HG03175 (cell line): ENCODE measurements around the gene KCNH2.

Source experiments
- ATAC-seq: cut with Tn5 transposase; IDR thresholded peaks from one replicate; pipeline ENCODE4 v1.9.1; 2021; ENCODE audit warnings: mild to moderate bottlenecking, moderate library complexity; ENCODE audit not compliant: unreplicated experiment

The KCNH2 gene

DNA sequence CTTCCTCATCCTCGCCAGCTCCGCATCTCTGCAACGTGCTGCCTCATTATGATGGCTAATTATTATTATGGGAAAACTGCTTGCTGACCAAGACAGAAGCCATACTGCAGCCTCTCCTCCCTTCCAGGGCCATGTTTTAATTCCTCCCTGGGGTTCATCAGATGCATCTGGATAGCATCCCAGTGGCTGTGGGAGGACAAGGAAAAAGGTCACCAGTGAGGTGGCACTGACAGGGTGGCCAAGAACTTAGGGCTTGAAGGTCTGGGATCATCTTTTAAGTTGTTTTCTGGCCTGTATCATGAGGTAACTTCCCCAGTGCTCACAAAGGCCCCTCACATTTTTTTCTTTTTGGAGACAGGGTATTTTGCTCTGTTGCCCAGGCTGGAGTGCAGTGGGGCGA lies 39.6 kb downstream of the KCNH2 start:
- ATAC-seq: no peak

DNA sequence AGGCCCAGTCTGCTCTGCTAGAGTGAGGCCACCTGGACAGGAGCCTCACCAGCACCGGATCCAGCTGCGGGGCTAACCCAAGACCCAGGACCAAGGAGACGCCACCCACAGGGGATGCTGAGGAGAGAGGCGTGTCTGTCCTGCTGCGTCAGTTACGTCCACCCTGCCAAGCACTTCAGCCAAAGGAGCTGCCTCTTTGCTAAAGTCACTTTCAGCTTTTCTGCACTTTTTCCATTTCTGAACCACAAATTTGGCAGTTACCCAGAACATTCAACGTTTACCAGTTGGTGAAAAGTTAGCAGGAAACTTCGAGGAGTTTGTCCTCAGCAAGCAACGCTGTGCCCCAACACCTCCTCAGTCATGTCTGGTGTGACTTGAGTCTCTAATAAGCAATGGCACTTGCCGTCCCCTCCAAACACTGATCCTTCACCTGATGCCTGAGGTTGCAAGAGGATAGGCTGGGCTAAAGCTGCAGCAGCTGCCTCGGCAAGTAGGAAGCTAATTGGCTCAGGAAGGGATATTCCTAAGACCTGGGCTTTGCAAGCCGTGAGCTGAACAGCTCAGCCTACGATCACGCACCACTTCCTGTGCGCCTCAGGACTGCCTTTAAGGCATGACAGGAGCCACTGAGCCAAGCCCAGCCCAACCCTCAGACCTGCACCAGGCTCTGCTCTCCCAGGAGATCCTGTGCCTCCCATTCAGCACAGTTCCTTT lies 40.1 kb downstream of the KCNH2 start:
- no peak for ATAC-seq

DNA sequence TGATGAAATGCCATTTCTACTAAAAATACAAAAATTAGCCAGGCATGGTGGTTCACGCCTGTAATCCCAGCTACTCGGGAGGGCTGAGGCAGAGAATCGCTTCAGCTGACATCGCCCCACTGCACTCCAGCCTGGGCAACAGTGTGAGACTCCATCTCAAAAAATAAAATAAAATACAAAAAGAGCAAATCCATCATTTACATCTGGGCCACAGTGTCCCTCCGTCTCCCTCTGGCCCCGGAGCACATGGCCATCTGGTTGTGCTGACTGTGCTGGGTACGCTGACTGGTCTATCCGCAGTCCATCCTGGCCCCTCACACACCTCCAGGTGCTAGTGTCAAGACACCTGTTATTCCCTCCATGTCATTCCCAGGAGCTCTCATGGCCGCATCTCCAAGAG lies 42.1 kb downstream of the KCNH2 start:
- no peak for ATAC-seq

DNA sequence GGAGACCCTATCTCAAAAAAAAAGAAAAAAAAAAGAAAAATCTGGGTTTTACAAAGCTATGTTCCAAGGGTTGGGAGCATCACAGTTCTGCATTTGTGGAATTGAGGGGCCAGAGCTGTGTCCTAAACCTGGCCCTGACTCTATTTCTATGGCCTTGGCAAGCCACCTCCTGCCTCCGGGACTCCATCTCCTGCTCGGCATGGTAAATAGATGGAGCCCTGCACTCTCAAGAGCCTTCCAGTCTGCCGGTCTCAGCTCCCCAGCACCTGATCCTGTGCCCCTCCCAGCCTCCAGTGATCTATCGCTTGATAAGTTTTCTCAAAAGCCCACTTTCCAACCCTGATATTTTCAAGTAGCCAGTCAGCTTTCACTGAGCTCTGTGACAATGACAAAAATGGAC lies 43.0 kb downstream of the KCNH2 start:
- ATAC-seq: no peak

DNA sequence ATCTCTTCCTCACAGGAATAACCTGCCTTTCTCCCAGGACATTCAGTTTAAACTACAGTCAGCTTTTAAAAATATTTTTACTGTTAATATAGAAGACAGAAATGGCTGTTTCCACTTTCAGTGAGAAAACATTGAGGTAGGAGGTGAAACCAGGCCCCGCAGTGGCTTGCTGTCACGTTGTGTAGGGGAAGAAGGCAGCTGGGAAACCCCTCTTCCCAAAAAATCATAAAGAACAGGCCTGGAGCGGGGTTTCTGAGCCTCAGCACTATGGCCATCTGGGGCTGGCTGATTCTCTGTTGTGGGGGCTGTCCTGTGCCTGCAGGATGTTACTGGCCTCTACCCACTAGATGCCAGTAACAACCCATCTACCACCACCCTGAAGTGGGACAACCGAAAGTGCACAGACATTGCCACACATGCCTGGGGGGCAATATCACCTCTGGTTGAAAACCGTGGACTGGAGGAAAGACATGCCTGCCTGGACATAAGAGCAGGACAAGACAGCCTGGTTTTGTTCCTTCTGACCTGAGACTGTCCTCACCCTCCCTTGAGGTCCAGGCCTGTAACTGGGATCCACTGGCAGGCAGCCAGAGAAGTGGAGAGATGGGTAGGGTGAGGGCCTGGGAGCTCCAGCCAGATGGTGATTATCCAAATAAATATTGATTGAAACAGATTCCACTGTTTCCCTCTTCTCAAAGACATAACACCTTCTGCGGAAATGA lies 43.9 kb downstream of the KCNH2 start:
- ATAC-seq: no peak

DNA sequence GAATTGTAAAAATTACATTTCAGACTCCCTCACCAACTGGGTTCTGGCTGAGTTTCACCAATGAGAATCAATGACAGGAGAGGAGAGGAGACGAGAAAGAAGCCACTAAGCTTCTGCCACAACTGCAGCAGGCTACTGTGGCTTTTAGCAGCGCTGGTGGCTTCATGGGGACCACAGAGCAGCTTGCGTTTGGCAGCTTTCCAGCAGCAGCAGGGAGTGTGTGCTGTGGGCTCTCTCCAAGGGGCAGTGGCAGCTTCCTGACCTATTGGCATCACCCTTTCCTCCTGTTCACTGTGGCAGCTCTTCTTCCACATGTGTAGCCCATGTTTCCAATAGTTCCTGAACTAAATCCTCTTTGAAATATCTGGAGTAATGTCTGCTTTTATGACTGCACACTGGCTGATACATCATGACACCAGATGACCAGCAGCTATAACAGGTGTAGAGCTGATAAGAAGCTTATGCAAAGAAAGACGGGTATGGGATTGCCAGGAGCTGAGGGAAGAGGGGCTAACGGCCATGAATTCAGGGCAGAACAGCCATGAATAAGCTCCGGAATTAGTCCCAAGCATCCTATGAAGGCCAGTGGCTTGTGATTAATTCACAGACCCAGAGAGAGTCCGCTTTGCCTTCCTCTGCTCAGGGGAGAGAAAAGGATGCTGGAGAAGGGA lies 46.8 kb downstream of the KCNH2 start:
- no peak for ATAC-seq

DNA sequence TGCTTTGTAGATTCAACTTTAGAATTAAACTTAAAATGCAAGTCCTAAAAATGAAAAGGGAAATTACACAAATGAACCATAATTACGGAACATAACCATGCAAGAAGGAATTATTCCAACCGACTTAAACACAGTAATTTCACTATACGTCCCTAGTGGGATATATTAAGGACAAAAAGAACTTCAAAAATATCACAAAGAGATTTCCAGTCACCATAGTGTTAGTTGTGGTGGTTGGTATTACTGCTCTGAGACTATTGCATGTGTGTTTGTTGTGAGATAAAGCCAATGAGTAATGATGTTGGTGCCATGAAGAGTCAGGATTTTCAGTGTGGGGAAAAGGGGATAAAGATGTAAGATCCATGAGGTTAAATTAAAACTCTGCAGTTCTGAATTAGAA lies 49.6 kb downstream of the KCNH2 start:
- no peak for ATAC-seq

DNA sequence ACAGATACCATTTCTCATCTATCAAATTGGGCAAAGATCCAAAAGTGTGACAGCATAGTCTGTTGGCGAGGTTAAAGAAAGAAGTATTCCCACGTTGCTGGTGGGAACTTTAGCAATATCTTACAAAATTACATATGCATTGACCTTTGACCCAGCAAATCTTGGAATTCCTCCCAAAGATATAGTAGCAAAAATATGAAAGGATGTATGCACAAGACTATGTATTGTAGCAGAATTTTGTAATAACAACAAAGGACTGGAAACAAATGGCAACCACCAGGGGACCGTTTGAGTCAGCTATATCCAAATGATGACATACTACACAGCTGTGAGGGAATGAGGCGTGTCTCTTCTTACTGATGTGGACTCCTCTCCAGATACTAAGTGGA lies 50.2 kb downstream of the KCNH2 start:
- ATAC-seq: no peak

DNA sequence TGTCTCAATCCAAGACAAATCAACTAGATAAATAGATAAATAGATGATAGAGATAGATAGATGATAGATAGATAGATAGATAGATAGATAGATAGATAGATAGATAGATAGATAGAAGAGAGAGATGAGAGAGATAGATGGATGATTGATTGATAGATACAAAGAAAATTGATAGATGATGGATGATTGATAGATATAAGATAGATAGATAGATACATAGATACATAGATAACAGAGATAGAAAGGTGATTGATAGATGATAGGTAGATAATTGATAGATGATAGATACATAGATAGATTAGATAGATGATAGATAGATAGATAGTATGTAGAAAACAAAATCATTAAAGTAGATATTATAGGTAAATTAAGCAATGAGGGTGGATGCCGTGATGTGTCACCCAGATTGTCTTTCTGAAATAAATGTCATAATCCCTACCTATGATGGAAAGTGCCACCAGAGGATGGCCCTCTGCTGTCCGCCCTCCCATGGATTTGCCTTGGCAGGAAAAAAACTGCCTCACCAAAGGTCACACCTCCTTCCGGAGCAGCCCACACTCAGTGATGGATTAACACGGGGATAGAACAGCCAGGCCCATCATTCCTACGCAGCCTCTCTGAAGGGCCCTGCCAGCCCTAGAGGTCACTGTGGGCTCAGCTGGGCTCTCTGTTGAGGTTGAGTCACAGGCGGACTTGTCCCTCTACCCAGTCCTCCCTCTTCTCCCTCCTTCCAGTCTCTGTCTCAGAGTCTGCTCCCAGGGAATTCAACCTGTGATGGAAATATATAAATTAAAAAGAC lies 50.8 kb downstream of the KCNH2 start:
- ATAC-seq: no peak

DNA sequence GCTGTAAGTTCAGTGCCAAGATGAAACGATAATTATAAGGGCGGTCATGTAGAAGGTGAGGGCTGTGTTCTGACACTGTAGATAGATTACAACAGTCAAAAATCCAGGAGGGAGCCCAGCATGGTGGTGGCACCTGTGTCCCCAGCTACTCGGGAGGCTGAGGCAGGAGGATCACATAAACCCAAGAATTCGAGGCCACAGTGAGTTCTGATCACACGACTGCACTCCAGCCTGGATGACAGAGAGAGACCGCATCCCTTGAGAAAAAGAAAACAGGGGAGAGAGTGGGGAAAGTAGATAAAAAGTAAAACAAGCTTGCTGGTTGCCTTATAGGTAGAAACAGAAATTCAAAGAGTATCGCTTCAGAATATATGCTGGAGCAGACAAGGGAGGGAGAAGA lies 52.1 kb downstream of the KCNH2 start:
- ATAC-seq: no peak

DNA sequence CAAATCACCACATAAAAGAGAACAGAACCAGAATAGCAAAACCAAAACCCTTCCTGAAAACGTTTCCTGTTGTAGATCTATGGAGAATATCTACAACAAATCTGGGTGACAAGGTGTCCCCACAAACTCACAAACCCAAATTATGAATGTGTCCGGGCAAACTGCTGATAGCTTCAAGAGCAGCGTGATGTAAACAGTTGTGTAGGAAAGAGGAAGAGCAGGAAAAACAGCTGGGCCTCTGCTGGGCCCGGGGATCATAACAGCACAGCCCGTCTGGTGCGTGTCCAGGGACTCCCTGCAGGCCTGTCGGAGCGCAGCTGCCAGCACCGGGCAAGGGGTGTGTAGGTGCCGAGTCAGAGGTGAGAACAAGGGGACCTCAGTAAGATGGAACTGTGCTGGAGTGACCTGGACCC lies 53.7 kb downstream of the KCNH2 start:
- ATAC-seq: no peak

DNA sequence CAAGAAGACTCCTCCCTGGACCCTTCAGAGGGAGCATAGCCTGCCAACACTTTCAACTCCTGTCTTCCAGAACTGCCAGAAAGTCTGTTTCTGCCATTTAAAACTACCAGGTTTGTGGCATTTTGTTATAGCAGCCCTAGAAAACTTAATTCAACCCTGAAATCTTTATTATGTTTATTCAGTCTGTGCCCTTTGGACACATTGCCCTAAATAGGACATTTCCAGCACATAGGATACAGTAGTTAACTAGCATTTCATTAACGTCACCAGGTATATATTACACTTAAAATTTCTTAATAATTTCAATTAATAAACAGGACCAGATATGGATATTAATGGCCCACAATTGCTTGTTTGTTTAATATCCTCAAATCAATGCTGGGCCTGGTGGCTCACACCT lies 54.3 kb downstream of the KCNH2 start:
- no peak for ATAC-seq

DNA sequence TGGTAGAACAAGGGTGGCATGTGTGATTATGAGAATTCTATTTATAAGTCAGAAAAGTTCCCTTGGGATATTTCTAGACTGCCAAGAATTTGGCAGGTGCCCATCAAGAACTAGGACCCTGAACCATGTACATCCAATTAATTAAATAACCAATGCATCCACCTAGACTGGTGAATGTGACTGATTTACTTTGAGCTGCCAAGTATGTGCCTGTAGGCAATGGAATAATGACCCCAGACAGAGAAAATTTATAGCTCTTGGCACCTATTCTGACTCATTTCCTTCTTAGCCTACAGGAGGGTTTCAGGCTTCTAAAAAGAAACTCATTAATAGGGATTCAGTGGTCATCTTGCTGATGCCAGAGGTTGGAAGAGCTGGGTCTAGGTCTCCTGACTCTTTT lies 54.9 kb downstream of the KCNH2 start:
- ATAC-seq: no peak

DNA sequence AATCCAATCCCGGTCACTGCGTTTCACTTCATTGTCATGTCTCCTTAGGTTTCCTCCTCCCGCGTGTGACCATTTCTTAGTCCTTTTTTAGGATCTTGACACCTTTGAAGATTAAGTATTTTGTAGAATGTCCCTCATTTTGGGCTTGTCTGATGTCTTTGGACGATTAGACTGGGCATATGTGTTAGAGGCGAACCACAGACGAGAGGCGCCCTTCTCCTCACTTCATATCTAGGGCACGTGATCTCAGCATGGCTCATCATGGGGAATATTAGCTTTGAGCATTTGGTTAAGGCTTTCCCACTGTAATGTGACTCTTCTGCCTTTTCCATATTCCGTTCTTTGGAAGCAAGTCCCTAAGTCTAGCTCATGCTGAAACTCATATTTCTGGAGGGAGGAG lies 59.0 kb downstream of the KCNH2 start:
- no peak for ATAC-seq

DNA sequence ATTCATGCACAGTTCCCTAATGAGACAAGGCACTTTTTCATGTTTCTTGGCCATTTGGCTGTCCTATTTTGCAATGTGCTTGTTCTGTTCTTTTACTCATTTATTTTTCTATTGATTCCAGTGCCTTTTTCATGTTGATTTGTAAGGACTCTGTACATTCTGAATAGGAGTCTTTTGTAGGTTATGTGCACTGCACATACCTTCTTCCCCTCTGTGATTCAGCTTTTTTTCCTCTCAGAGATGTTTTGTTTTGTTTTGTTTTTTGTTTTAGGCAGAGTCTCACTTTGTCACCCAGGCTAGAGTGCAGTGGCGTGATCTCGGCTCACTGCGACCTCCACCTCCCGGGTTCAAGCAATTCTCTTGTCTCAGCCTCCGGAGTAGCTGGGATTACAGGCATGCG lies 59.7 kb downstream of the KCNH2 start:
- no peak for ATAC-seq

DNA sequence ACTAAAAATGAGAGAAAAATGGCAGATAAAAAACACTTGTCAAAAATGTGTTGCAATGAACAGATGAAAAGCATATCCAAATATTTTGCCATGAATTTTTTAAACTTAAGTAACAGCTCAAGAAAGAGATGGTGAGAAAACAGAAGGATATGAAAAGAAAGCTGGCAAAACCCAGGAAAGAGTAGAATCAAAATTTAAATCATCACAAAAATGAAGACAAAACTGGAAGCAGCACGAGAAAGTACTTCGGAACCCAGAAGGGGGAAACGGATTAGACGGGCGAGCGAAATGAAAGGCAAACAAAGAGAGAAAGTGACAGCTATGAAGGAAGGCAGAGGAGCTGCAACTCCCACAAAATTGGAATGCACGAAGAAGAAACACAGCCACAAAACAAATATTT lies 60.2 kb downstream of the KCNH2 start:
- no peak for ATAC-seq

DNA sequence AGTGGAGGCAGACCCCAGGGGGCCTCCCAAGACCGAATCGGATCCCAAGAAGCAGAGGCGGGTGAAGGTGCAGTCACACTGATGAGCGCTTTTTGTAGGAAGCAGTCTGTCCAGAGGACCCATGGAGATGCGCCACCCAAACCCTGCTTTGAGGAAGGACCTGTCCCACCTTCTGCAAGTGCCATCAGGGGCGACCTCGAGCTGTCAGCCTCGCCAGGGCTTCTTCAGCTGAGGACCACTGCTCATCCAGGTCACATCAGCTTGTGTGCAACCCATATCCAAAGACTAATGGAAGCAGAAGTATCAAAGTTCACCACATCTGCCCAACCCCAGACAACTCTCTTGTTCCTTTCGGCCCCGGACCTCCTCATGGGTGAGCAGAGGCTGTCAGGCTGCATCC lies 61.5 kb downstream of the KCNH2 start:
- no peak for ATAC-seq

DNA sequence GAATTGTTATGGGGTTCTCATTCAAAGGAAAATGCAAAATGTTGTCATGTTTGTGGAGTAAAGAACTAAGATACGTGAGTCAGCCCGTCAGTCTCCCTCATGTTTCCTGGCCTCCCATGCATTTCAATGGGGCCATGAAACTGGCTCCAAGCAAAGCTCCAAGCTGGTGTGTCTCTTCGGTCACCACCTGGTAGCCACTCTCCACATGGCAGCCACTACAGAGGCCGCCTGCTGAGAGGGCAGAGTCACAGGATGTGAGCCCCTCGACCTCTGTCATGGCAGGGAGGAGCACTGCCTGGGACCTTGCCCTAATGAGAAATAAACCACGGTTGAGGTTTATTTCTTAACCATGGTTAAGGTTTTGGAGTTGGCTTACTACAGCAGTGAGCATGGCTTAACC lies 63.2 kb downstream of the KCNH2 start:
- no peak for ATAC-seq

DNA sequence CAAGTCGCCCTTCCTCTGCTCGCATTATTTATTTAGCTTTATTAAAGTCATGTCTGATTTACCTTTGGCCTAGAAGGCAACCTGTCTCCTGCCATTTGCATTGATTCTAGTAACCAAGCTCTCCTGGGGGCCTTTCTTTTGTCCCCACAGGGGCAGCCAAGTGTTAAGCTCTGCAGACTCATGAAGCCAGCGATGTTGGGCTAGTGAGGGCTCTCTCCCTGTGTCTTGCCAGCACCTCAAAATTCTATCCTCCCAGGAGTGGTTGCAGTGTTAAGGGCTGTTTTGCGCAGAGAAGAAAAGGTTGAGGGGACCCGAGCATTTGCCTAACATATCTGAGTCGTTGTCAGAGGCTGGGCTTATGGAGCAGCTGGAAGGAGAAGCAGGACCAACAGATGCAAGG lies 63.9 kb downstream of the KCNH2 start:
- ATAC-seq: no peak

DNA sequence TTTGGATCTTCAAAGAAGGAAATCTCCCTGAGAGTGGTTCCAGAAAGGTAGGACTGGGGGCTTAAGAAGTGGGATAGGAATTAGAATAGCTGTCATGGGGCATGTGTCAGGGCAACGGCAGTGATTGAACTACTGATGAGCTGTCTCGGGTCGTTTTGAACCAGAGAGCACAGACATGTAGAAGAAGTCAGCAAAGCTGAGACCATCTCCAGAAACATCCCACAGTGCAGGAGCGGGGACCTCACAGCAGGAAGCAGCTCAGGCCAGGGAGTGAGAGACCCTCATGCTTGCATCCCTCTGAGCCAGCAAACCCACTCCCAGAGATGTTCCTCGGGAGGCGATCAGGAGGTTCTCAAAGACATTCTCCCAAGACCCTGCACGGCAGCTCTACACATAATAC lies 65.7 kb downstream of the KCNH2 start:
- no peak for ATAC-seq

DNA sequence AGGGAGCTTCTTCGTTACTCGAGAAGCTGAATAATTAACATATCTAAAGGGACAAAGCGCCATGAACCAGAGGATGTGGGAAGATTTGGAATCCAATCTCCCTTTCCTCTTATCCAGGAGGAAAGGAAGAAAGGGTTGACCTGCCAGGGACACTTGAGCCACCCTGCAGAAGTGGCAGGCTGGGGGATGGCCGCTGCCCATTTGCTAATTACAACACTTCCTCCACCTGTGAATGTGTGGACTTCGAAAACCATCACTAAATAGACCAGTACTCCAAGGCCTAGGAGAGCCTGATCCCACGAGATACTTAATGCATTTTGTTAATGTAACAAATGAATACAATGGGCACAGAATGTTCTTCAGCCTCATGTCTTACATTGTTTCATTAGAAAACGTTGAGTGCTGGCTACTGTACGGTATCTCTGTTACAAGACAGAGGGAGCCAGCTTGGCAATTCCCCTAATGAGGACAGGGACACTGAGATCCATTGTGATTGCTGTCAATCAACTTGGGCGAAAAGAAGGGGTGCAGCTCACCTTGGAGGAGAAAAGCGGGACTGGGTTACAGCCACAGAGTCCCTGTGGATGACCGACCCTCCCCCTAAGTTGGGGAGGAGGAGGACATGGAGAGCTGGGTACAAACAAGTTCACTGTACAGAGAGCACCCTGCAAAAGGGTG lies 66.4 kb downstream of the KCNH2 start:
- no peak for ATAC-seq
